NCI-H2196 treated with DMSO at 0.1 percent for 48 hours (cell line): ENCODE results near the gene KCNQ2.
A peak's percentile ranks its signal among the peaks of the same experiment; 100 is the strongest.

Source experiments
- DNase-seq: peaks from one replicate; lab custom pipeline; 2025; ENCODE audit not compliant: unreplicated experiment; lab: John Stamatoyannopoulos, UW

Gene KCNQ2

DNA sequence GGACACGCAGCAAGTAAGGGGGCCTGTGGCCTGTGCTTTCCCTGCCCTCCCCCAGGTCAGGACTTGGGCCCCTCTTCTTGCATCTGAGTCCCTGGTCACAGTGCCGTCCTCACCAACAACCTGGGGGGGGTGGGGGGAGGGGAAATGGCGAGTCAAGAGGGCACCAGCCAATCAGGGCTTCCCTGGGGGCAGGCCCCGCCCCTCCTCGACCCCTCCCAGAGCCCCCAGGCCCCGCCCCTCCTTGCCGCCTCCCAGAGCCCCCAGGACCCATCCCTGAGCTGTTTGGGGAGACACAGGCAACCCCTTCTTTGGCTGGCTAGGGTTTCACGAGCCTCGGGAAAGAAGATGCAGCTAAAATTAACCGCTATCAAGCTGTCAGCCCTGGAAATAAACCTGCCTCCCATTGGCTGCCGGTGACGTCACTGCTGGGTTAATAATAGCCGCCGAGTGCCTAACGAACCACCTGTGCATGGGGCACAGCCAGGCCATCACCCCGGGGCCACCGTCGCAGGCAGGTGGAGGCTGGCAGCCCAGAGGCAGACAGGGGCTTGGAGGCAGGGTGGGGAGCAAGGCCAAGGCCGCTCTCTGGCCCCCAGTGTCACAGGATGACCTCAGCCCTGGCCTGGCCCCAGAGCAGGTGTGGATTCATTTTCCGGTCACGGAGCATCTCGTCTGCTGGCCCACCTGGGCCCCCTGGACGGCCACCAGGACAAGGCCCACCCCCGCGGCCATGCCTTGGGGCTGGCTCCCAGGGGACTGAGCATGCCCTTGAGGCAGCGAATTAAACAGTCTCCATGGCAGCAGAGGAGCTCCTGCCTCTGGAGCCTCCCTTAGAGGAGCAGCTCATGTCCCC, 29.6 kb upstream of the KCNQ2 start:
- DNase-seq, result peak; percentile 81

- DNase-seq, result no peak
These were observed 28.7 kb upstream of the KCNQ2 start for GRCh38 chr20:63500902-63501817.

DNA sequence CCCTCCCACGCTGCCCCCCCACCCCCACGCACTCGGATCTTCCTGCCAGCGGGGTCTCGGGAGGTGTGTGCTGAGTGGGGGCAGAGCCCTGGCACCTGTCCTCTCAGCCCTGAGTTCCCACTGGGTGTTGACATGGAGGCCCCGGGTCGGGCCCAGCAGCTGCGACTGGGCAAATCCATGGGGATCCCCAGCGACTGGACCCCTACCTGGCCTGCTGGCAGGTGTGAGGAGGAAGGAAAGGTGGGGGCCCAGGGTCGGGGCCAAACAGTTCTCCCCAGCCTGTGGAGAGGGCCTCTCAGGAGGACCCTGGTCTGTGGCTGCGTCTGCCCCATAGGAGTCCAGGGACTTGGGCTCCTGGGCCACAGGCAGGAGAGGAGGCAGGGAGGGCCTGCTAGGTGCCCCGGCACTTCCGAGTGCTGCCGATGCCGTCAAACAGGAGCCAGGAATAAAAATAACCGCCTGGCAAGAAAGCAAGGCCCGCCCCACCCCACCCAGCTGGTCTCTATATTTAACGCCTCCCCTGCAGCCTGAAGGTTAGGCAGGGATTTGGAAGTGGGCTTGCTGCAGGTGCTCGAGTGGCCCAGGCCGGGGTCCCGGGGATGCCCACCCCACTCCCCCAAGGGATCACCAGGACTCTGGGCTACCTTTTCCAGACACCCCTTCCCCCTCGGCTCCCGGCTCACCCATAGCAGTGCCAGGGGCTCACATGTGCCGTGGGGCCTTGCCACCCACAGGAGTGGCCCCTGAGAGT, 27.9 kb upstream of the KCNQ2 start:
- no peak for DNase-seq

- DNase-seq, result no peak
These were observed 27.0 kb upstream of the KCNQ2 start for GRCh38 chr20:63499338-63499969.

- DNase-seq, result no peak
These were observed 26.5 kb upstream of the KCNQ2 start, which contains the start of gene EEF1A2 for GRCh38 chr20:63498960-63499337. Gene EEF1A2 (minus strand): TSS chr20:63499083. CDS start chr20:63497763, 1,320 bp downstream.

DNA sequence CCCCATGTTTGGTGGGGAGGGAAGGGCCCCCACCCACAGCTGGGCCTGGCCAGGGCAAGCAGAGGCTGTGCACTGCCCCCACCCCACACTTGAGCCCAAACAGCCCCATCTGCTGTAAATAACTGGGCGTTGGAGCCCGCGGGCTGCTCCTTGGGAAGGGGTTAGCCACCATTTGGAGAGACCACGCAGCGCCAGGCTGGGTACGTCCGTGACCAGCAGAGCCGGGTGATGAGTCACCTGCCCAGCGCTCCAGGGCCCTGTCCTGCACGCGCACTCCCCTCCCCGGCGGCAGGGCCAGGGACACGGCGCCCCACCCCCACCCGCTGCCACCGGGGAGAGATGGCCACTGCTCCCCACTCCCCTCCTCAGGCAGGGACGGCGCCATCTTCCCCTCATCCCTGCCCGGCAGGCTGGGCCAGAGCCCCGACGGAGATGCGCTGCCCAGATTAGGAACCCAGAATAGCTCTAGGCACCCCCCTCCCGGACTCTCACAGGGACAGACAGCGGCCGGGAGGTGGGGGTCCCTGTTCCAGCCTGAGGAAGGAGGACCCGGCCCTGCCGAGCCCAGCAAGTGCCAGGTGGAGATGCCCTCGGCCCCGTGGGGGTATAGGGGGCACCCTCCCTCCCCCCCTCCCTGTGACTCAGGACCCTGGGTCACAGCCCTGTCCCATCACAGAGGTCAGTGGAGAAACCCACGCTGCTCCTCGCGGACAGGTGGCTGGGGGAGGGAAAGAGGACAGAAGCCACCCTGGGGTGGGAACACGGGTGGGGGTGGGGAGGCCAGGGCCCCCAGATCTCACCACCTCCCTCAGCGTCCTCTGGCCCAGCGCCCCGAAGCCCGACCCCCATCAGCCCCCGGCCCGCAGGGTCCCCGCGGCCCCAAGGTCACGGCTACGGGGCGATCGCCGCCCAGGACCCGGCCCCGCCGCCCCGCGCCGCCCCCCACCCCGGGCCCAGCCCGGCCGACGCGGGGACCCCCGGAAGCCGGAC, 25.8 kb upstream of the KCNQ2 start:
- DNase-seq, result no peak

DNA sequence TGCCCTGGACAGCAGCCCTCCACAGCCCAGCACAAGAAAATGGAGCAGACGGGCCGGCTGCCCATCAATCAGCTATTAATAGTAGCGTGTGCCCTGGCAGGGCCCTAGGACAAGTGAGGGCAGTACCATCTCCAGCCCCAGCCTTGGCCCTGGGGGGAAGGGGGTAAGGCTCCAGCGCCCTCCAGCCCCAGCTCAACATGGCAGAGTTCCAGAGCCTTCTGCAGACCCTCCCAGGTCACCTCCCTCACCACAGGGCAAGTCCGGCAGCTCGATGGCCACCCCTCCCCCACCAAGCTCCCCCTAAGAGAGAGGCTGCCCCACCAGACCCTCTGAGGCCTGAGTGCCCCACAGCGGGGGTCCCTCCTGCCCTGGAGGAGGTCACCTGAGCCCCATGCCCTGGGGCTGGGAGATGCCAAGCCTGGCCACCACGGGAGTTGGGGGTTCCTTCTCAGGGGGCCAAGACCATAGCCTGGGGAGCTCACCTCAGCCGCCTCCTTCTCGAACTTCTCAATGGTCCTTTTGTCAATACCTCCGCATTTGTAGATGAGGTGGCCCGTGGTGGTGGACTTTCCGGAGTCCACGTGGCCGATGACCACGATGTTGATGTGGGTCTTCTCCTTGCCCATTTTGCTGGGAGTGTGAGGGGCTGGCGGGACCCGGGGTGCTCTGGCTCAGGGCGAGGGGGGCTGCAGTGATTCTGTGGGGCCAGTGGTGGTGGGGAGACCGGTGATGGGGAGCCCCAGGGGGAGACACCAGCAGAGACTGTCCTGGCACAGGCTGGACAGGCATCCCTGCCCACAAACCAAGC, 24.9 kb upstream of the KCNQ2 start:
- DNase-seq, result no peak

- DNase-seq, result no peak
These were observed 24.2 kb upstream of the KCNQ2 start for GRCh38 chr20:63496596-63497120.

DNA sequence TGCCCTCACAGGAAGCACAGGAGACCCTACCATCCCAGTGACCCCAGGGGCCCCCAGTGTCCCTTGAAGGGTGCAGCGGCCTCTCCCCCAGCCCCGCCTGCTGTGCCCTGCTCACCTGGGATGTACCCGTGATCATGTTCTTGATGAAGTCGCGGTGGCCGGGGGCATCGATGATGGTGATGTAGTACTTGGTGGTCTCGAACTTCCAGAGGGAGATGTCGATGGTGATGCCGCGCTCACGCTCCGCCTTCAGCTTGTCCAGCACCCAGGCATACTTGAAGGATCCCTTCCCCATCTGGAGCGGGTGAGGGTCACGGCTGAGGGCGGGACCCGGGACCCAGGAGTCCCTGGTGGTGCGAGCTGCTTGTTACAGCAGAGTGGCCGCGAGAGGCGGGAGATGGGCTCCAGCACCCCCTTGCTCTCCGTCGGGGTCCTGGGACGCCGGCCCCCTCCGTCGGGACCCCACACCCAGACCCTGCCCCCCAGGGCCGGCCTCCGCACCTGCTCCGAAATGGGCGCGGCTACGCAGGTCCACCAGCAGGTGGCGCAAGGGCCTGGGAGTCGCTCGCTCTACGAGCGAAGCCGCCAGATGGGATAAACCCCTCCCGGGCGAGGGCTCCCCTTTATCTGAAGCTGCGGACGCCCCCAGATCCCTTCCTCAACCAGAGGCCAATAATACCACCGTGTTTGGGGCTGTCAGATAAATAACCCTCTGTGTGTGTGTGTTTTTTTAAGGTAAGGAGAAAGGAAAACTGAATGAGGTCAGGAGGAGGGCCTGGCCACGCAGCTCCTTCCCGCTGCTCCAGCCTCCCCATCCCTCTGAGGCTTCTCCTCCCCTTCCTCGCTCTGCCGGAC, 23.5 kb upstream of the KCNQ2 start:
- no peak for DNase-seq

DNA sequence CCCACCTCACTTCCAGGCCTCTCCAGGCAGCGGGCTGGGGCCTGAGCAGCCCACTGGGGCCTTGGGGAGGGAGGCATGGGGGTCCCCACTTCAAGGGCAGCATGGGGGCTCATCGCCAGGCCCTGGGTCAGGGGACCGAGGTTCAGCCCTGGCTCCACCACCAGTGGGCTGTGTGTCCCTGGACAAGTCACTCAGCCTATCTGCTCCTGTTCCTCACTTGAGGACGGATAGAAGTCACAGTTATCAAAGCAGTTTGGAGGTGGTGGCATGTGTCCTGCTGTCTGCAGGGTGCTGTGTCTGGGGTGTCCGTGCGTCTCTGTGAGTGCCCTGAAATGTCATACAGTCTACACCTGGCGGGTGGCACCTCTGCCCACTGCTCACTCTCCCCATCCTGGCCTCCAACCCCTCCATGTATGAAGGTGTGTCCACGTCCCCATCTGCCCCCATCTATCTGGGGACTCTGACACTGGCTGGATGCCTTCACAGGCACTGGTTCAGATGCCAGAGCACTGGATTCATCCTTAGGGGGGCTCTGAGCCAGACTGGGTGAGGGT, 22.8 kb upstream of the KCNQ2 start:
- DNase-seq, result no peak

- no peak for DNase-seq
These were observed 22.1 kb upstream of the KCNQ2 start for GRCh38 chr20:63494420-63495166.

GRCh38 chr20:63494084-63494419, 21.6 kb upstream of the KCNQ2 start:
- no peak for DNase-seq

- DNase-seq, result no peak
These were observed 21.1 kb upstream of the KCNQ2 start for GRCh38 chr20:63493563-63494020.

- DNase-seq, result no peak
These were observed 20.5 kb upstream of the KCNQ2 start for GRCh38 chr20:63492982-63493381.

DNA sequence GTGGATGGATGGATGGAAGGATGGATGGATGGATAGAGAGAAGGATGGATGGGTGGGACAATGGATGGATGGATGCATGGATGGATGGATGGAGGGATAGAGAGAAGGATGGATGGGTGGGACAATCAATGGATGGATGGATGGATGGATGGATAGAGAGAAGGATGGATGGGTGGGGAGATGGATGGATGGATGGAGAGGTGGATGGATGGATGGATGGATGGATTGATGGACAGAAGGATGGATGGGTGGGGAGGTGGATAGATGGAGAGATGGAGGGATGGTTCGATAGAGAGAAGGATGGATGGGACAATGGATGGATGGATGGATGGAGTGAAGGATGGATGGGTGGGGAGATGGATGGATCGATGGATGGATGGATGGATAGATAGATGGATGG, 20.1 kb upstream of the KCNQ2 start:
- no peak for DNase-seq

DNA sequence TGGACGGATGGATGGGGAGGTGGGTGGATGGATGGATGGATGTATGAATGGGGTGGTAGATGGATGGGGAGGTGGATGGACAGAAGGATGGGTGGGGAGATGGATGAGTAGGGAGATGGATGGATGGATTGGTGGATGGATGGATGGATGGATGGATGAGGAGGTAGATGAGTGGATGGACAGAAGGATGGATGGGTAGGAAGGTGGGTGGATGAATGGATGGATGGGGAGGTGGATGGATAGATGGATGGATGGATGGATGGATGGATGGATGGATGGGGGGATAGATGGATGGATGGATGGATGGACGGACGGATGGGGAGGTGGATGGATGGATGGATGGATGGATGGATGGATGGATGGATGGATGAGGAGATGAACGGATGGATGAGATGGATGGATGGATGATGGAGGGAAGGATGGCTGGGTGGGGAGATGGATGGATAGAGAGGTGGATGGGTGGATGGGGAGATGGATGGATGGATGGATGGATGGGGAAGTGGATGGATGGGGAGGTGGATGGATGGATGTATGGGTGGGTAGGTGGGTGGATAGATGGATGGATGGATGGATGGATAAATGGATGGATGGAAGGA, 19.3 kb upstream of the KCNQ2 start:
- DNase-seq, result no peak
